HEK293 (cell line): ENCODE measurements around the gene ZNF714.
A peak's percentile ranks its signal among the peaks of the same experiment; 100 is the strongest.

Source experiments
- CTCF ChIA-PET: fragments of 350-600 bp; formaldehyde crosslinking; extraction: SDS; loops from one replicate; lab custom pipeline; 2021; ENCODE audit warnings: antibody characterized with exemption; lab: Yijun Ruan, JAX
- POLR2A ChIA-PET: fragments of 300-600 bp; formaldehyde crosslinking; extraction: SDS; loops from one replicate; lab custom pipeline; 2020; ENCODE audit warnings: antibody characterized with exemption, inconsistent platforms; lab: Yijun Ruan, JAX
- H3K27ac ChIP-seq: fragments of 200-500 bp; sonication (Bioruptor generic); 2 replicates; pipeline ENCODE4 v1.5.1; 2014; ENCODE audit warnings: low read depth, low read length, control low read depth, inconsistent platforms; ENCODE audit errors: extremely low read depth
- H3K36me3 ChIP-seq, 2 experiments: fragments of 200-500 bp in 1 of 2; sonication (Bioruptor generic) in 1 of 2; 1 replicate in 1 of 2; 2 replicates in 1 of 2; pipeline ENCODE4 v1.5.1; 2014 to 2017; ENCODE audit warnings: inconsistent platforms in 2 of 2, low read length in 2 of 2; ENCODE audit not compliant: control insufficient read depth in 2 of 2, insufficient read depth in 1 of 2
- H3K4me1 ChIP-seq: fragments of 200-500 bp; sonication (Bioruptor generic); 2 replicates; pipeline ENCODE4 v1.5.1; 2014; ENCODE audit warnings: mild to moderate bottlenecking, low read length, inconsistent platforms; ENCODE audit not compliant: control insufficient read depth, insufficient read depth
- H3K4me3 ChIP-seq: 2 replicates; pipeline ENCODE4 v1.5.1; 2011; ENCODE audit warnings: low read depth, mild to moderate bottlenecking, control low read depth, low read length, moderate library complexity
- H3K9me3 ChIP-seq: fragments of 200-500 bp; sonication (Bioruptor generic); 2 replicates; pipeline ENCODE4 v1.5.1; 2014; ENCODE audit warnings: low read depth, low read length, inconsistent platforms; ENCODE audit not compliant: control insufficient read depth, insufficient read depth
- KLF10 ChIP-seq: fragments of 450-650 bp; IDR thresholded peaks from 2 replicates; pipeline ENCODE4 v1.5.1; 2018; ENCODE audit warnings: missing biosample characterization, mild to moderate bottlenecking, missing genetic modification characterization
- KLF8 ChIP-seq: fragments of 450-650 bp; formaldehyde crosslinking; IDR thresholded peaks from 2 replicates; pipeline ENCODE4 v1.5.1; 2016; ENCODE audit warnings: missing biosample characterization, missing genetic modification characterization
- OVOL3 ChIP-seq: fragments of 450-650 bp; formaldehyde crosslinking; IDR thresholded peaks from 2 replicates; pipeline ENCODE4 v1.5.1; 2016; ENCODE audit warnings: missing biosample characterization, missing genetic modification characterization
- YY2 ChIP-seq: fragments of 450-650 bp; formaldehyde crosslinking; IDR thresholded peaks from 2 replicates; pipeline ENCODE4 v1.5.1; 2016; ENCODE audit warnings: missing biosample characterization, missing genetic modification characterization
- ZBTB7A ChIP-seq: fragments of 450-650 bp; formaldehyde crosslinking; IDR thresholded peaks from 2 replicates; pipeline ENCODE4 v1.5.1; 2016; ENCODE audit warnings: low read depth, missing biosample characterization, missing genetic modification characterization
- ZNF114 ChIP-seq: fragments of 450-650 bp; formaldehyde crosslinking; IDR thresholded peaks from 2 replicates; pipeline ENCODE4 v1.5.0; 2017; ENCODE audit warnings: missing biosample characterization, missing genetic modification characterization
- ZNF223 ChIP-seq: fragments of 450-650 bp; formaldehyde crosslinking; IDR thresholded peaks from 2 replicates; pipeline ENCODE4 v1.5.1; 2016; ENCODE audit warnings: missing biosample characterization, missing genetic modification characterization
- ZNF394 ChIP-seq: fragments of 450-650 bp; formaldehyde crosslinking; IDR thresholded peaks from 2 replicates; pipeline ENCODE4 v1.5.1; 2016; ENCODE audit warnings: missing biosample characterization, missing genetic modification characterization, mild to moderate bottlenecking, moderate library complexity, borderline replicate concordance
- ZNF529 ChIP-seq: fragments of 450-650 bp; formaldehyde crosslinking; IDR thresholded peaks from 2 replicates; pipeline ENCODE4 v1.5.1; 2017; ENCODE audit warnings: missing genetic modification characterization, missing biosample characterization; ENCODE audit not compliant: insufficient replicate concordance
- ZNF600 ChIP-seq: fragments of 450-650 bp; formaldehyde crosslinking; IDR thresholded peaks from 2 replicates; pipeline ENCODE4 v1.5.1; 2016; ENCODE audit warnings: missing biosample characterization, missing genetic modification characterization
- ZNF654 ChIP-seq: fragments of 450-650 bp; formaldehyde crosslinking; IDR thresholded peaks from 2 replicates; pipeline ENCODE4 v1.5.1; 2016; ENCODE audit warnings: low read depth, missing biosample characterization, missing genetic modification characterization
- ZNF768 ChIP-seq: fragments of 450-650 bp; formaldehyde crosslinking; IDR thresholded peaks from 2 replicates; pipeline ENCODE4 v1.5.1; 2018; ENCODE audit warnings: missing biosample characterization, mild to moderate bottlenecking, missing genetic modification characterization
- ZNF843 ChIP-seq: fragments of 450-650 bp; formaldehyde crosslinking; IDR thresholded peaks from 2 replicates; pipeline ENCODE4 v1.5.1; 2016; ENCODE audit warnings: missing biosample characterization, missing genetic modification characterization
- TF ChIP-seq, protein P1 (sequence below): fragments of 450-650 bp; formaldehyde crosslinking; IDR thresholded peaks from 2 replicates; pipeline ENCODE4 v1.5.1; 2016; ENCODE audit warnings: missing biosample characterization, missing genetic modification characterization
- TF ChIP-seq, protein P2 (sequence below): fragments of 450-650 bp; formaldehyde crosslinking; IDR thresholded peaks from 2 replicates; pipeline ENCODE4 v1.5.1; 2016; ENCODE audit warnings: missing biosample characterization, missing genetic modification characterization
- TF ChIP-seq, protein P3 (sequence below): fragments of 450-650 bp; formaldehyde crosslinking; IDR thresholded peaks from 2 replicates; pipeline ENCODE4 v1.5.1; 2016; ENCODE audit warnings: missing biosample characterization, missing genetic modification characterization

Gene ZNF714

GRCh38 chr19:21128901-21129698 lies 47.1 kb downstream of the ZNF714 start (continued):
- TF ChIP-seq OVOL3 = no peak
- no peak for TF ChIP-seq ZNF843 (tag by site-specific recombination)
- TF ChIP-seq KLF8 (tag by site-specific recombination) = no peak
- no peak for TF ChIP-seq YY2
- no peak for TF ChIP-seq ZBTB7A (tag by site-specific recombination)

DNA sequence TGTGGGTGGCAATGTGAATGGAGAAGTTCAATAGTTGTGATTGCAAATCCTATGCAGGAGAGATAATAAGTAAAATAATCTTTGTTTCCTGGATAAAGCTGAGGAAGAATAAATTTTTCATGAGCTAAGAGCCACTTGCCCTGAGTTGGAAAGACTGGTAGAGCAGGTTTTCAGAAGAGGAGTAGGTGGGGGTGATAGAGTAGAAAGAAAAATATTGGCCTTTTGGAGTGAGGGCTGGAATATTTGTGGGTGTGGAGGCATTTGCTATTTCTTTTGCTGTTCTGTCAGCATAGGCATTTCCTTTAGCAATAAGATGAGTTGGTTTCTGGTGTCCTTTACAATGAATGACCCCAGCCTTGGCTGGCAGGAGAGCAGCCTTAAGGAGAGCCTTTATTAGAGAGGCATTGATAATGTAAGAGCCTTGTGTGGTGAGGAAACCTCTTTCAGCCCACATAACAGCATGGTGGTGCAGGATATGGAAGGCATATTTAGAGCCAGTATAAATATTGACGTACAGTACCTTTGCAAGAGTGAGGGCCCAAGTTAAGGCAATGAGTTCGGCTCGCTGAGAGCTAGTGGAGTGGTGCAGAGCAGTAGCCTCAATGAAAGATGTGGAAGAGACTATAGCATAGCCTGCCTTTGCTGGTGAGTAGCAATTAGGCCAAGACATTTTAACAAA lies 48.2 kb downstream of the ZNF714 start:
- ChIA-PET CTCF (no interaction called here), POLR2A (interaction anchor here (0.6 kb wide), 1 partner anchor 197 kb away, joined by 4 read pairs; no protein-coding TSS in a partner anchor)
- Histone ChIP-seq H3K4me3 (no peak overlapping the region), H3K36me3 (no peaks in the 10 kb centered on the region)
- TF ChIP-seq ZNF600 = 0 out of 2 replicates have a peak, but pooled peaks have one; percentile 46
- TF ChIP-seq ZNF768 (tag by site-specific recombination) = no peak
- no peak for TF ChIP-seq ZNF654 (tag by site-specific recombination)
- TF ChIP-seq, all 188 proteins: peak for 1
- Histone ChIP-seq H3K4me1 (no peaks in the 10 kb centered on the region), H3K9me3 (no peaks in the 10 kb centered on the region), H3K27ac (no peak overlapping the region)

DNA sequence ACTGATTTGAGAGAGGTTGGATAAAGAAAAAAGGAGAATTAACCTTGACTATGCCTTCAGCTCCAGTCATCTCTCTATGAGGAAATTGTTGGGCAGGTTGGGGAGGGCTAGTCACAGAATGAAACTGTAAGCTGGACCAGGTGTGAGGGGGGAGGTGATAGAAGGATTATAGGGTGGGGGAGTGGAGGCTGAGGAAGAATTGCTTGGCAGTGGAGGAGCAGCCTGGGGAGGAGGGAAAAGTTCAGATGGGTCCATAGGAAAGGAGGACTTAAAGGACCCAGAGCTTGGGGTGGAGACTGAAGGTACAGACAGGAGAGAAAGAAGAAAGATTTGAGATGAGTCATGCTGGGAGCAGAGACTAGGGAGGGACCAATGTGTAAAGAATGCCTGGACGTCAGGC lies 51.6 kb downstream of the ZNF714 start:
- no peaks in the 10 kb centered on the region for H3K9me3 ChIP-seq
- CTCF ChIA-PET = no interaction called here
- H3K36me3 ChIP-seq = no peaks in the 10 kb centered on the region
- H3K4me3 ChIP-seq = no peak overlapping the region
- H3K4me1 ChIP-seq = no peaks in the 10 kb centered on the region
- TF ChIP-seq, protein P1, sequence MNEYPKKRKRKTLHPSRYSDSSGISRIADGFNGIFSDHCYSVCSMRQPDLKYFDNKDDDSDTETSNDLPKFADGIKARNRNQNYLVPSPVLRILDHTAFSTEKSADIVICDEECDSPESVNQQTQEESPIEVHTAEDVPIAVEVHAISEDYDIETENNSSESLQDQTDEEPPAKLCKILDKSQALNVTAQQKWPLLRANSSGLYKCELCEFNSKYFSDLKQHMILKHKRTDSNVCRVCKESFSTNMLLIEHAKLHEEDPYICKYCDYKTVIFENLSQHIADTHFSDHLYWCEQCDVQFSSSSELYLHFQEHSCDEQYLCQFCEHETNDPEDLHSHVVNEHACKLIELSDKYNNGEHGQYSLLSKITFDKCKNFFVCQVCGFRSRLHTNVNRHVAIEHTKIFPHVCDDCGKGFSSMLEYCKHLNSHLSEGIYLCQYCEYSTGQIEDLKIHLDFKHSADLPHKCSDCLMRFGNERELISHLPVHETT (tag by site-specific recombination) = no peak
- TF ChIP-seq ZNF394 (tag by site-specific recombination) (no peak), KLF10 (no peak), ZNF114 (tag by site-specific recombination) (no peak), ZNF223 (tag by site-specific recombination) (no peak), ZNF529 (no peak)
- TF ChIP-seq, protein P2, sequence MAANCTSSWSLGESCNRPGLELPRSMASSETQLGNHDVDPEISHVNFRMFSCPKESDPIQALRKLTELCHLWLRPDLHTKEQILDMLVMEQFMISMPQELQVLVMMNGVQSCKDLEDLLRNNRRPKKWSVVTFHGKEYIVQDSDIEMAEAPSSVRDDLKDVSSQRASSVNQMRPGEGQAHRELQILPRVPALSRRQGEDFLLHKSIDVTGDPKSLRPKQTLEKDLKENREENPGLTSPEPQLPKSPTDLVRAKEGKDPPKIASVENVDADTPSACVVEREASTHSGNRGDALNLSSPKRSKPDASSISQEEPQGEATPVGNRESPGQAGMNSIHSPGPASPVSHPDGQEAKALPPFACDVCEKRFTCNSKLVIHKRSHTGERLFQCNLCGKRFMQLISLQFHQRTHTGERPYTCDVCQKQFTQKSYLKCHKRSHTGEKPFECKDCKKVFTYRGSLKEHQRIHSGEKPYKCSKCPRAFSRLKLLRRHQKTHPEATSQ (tag by site-specific recombination) = no peak
- TF ChIP-seq, protein P3, sequence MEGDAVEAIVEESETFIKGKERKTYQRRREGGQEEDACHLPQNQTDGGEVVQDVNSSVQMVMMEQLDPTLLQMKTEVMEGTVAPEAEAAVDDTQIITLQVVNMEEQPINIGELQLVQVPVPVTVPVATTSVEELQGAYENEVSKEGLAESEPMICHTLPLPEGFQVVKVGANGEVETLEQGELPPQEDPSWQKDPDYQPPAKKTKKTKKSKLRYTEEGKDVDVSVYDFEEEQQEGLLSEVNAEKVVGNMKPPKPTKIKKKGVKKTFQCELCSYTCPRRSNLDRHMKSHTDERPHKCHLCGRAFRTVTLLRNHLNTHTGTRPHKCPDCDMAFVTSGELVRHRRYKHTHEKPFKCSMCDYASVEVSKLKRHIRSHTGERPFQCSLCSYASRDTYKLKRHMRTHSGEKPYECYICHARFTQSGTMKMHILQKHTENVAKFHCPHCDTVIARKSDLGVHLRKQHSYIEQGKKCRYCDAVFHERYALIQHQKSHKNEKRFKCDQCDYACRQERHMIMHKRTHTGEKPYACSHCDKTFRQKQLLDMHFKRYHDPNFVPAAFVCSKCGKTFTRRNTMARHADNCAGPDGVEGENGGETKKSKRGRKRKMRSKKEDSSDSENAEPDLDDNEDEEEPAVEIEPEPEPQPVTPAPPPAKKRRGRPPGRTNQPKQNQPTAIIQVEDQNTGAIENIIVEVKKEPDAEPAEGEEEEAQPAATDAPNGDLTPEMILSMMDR = no peak
- TF ChIP-seq, all 188 proteins: peak for 0
- H3K27ac ChIP-seq = no peak overlapping the region
- POLR2A ChIA-PET = interaction anchor here (1.0 kb wide), 1 partner anchor 8 kb away, joined by 7 read pairs; the partner anchor contains the start of gene ZNF431
